ENCODE results near the gene DTD1.

Gene DTD1

DNA sequence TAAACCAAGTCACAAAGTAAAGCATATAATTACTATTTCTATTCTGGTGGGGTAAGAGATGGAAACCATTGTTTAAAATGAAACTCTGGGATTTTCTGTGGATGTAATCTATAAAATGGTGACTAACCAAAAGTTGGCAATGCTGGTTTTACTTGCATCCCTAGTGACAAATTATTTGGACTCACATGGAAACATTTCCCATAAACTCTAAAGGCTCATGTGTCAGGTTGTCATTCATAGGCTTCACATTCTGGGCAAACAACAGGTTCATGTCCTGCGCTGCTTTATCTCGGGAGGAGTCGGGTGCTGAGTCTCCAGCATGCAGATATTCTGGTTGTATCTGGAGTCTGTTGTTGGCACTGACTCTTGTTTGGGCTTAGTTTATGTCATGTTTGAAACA, 127.7 kb downstream of the DTD1 start:
- Histone ChIP-seq H3K36me3 (replicated peaks in 1 of 2; ENCODE audit: control insufficient read depth in 2 of 2, insufficient read depth in 2 of 2, low read length in 2 of 2) (no peaks in the 10 kb centered on the region), H3K4ac (ENCODE audit: low read length) (no peak overlapping the region), H3K18ac (ENCODE audit: low read length) (no peak overlapping the region), H4K91ac (ENCODE audit: low read depth, low read length, poor library complexity) (no peak overlapping the region), H3K79me1 (ENCODE audit: low read depth, low read length) (no peaks in the 10 kb centered on the region), H3K27ac (replicated peaks; ENCODE audit: low read length) (no peak overlapping the region), H3K27me3 (ENCODE audit: control insufficient read depth in 3 of 3, insufficient read depth in 3 of 3, low read depth in 1 of 3, low read length in 3 of 3) (no peaks in the 10 kb centered on the region), H3K9ac (ENCODE audit: low read depth, low read length, poor library complexity) (no peak overlapping the region), H3K14ac (ENCODE audit: low read length) (no peak overlapping the region), H2BK5ac (ENCODE audit: low read length) (no peak overlapping the region), H2AK5ac (ENCODE audit: low read depth, low read length) (no peak overlapping the region), H2BK120ac (ENCODE audit: low read depth, low read length) (no peak overlapping the region), H3K4me3 (ENCODE audit: low read length in 2 of 2) (no peak overlapping the region), H2BK15ac (ENCODE audit: low read length) (no peak overlapping the region), H4K8ac (ENCODE audit: low read depth, low read length) (no peak overlapping the region), H3K23ac (ENCODE audit: low read depth, low read length, poor library complexity) (no peak overlapping the region), H2AFZ (ENCODE audit: low read length) (no peak overlapping the region), H3K4me1 (ENCODE audit: control insufficient read depth in 2 of 2, insufficient read depth in 1 of 2, low read depth in 1 of 2, low read length in 2 of 2) (peaks cover 0 to 8% of the 10 kb centered on the region in 2 donors), H2BK12ac (ENCODE audit: low read length) (no peak overlapping the region), H3K9me3 (replicated peaks in 1 of 2; ENCODE audit: control insufficient read depth in 2 of 2, insufficient read depth in 1 of 2, low read depth in 1 of 2, low read length in 2 of 2) (peaks cover 0 to under 1% of the 10 kb centered on the region in 2 donors), H3K4me2 (ENCODE audit: insufficient read depth, low read length, poor library complexity, severe bottlenecking) (no peak overlapping the region)
- no CpG with 5 or more reads among the region's 3 CpGs for WGBS, 2 donors (ENCODE audit: extremely low coverage in 2 of 2, insufficient read length in 2 of 2, insufficient replicate concordance in 1 of 2)
- DNase-seq (ENCODE audit: low spot score), result no peak

DNA sequence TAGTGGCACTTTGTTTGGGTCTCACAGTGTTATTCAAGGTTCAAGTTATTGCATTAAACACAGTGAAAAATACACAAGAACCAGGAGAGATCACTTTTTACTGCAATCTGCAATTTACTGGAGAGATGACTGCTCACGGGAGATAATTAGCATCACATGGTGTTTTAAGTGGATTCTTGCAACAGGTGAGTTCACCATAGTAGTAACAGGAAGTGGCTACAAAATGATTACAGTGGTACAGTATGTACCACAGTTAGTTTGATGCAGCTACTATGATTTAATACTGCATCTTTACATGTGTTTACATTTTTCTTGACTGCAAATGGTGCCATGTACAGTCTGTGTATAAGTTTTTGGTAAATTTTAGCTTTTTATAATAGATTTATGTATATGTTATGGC, 129.2 kb downstream of the DTD1 start:
- Histone ChIP-seq H2BK5ac (ENCODE audit: low read length) (no peak overlapping the region), H2BK12ac (ENCODE audit: low read length) (no peak overlapping the region), H3K9me3 (replicated peaks in 1 of 2; ENCODE audit: control insufficient read depth in 2 of 2, insufficient read depth in 1 of 2, low read depth in 1 of 2, low read length in 2 of 2) (peaks cover 0 to 5% of the 10 kb centered on the region in 2 donors), H3K79me1 (ENCODE audit: low read depth, low read length) (peaks cover 2% of the 10 kb centered on the region), H3K18ac (ENCODE audit: low read length) (no peak overlapping the region), H3K4me2 (ENCODE audit: insufficient read depth, low read length, poor library complexity, severe bottlenecking) (no peak overlapping the region), H2AFZ (ENCODE audit: low read length) (no peak overlapping the region), H3K4me1 (ENCODE audit: control insufficient read depth in 2 of 2, insufficient read depth in 1 of 2, low read depth in 1 of 2, low read length in 2 of 2) (peaks cover 0 to 8% of the 10 kb centered on the region in 2 donors), H4K8ac (ENCODE audit: low read depth, low read length) (no peak overlapping the region), H2AK5ac (ENCODE audit: low read depth, low read length) (no peak overlapping the region), H4K91ac (ENCODE audit: low read depth, low read length, poor library complexity) (no peak overlapping the region), H3K36me3 (replicated peaks in 1 of 2; ENCODE audit: control insufficient read depth in 2 of 2, insufficient read depth in 2 of 2, low read length in 2 of 2) (no peaks in the 10 kb centered on the region), H3K4ac (ENCODE audit: low read length) (no peak overlapping the region), H3K27ac (replicated peaks; ENCODE audit: low read length) (no peak overlapping the region), H3K23ac (ENCODE audit: low read depth, low read length, poor library complexity) (no peak overlapping the region), H3K27me3 (ENCODE audit: control insufficient read depth in 3 of 3, insufficient read depth in 3 of 3, low read depth in 1 of 3, low read length in 3 of 3) (no peaks in the 10 kb centered on the region), H3K4me3 (ENCODE audit: low read length in 2 of 2) (no peak overlapping the region), H3K14ac (ENCODE audit: low read length) (no peak overlapping the region), H2BK120ac (ENCODE audit: low read depth, low read length) (no peak overlapping the region), H3K9ac (ENCODE audit: low read depth, low read length, poor library complexity) (no peak overlapping the region), H2BK15ac (ENCODE audit: low read length) (no peak overlapping the region)
- DNase-seq (ENCODE audit: low spot score), result no peak
- no CpG with 5 or more reads among the region's 1 CpG for WGBS, 2 donors (ENCODE audit: extremely low coverage in 2 of 2, insufficient read length in 2 of 2, insufficient replicate concordance in 1 of 2)

DNA sequence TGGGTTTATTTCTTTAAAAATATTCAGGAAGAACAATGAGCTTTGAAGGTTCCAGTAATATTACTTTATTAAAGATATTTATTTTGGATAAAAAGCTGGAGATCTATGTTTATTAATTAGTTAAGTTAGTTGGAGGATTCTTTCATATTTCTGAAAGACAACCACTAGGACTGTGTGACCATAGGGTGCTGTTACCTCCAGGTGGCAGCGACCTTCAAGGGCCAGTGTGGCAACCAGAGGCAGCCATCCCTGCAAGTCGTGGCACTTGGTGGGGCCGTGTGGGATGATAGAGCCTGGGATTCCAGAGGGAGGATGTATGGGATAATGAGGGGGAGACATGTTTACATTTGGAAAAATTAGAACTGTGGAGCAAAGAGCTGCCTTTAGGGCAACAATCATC, 130.3 kb downstream of the DTD1 start:
- H3K9ac ChIP-seq (ENCODE audit: low read depth, low read length, poor library complexity), result no peak overlapping the region
- no peak overlapping the region for H3K4ac ChIP-seq (ENCODE audit: low read length)
- no peak overlapping the region for H3K18ac ChIP-seq (ENCODE audit: low read length)
- H2AFZ ChIP-seq (ENCODE audit: low read length), result no peak overlapping the region
- no peak overlapping the region for H2BK5ac ChIP-seq (ENCODE audit: low read length)
- no peak overlapping the region for H3K4me3 ChIP-seq (ENCODE audit: low read length in 2 of 2)
- H3K79me1 ChIP-seq (ENCODE audit: low read depth, low read length), result peaks cover 3% of the 10 kb centered on the region
- no peaks in the 10 kb centered on the region for H3K27me3 ChIP-seq (ENCODE audit: control insufficient read depth in 3 of 3, insufficient read depth in 3 of 3, low read depth in 1 of 3, low read length in 3 of 3)
- DNase-seq (ENCODE audit: low spot score), result no peak
- H3K27ac ChIP-seq (replicated peaks; ENCODE audit: low read length), result no peak overlapping the region
- no peak overlapping the region for H3K23ac ChIP-seq (ENCODE audit: low read depth, low read length, poor library complexity)
- no peaks in the 10 kb centered on the region for H3K36me3 ChIP-seq (replicated peaks in 1 of 2; ENCODE audit: control insufficient read depth in 2 of 2, insufficient read depth in 2 of 2, low read length in 2 of 2)
- H3K4me1 ChIP-seq (ENCODE audit: control insufficient read depth in 2 of 2, insufficient read depth in 1 of 2, low read depth in 1 of 2, low read length in 2 of 2), result peaks cover 0 to 3% of the 10 kb centered on the region in 2 donors
- no peak overlapping the region for H2AK5ac ChIP-seq (ENCODE audit: low read depth, low read length)
- H3K4me2 ChIP-seq (ENCODE audit: insufficient read depth, low read length, poor library complexity, severe bottlenecking), result no peak overlapping the region
- no CpG with 5 or more reads among the region's 3 CpGs for WGBS, 2 donors (ENCODE audit: extremely low coverage in 2 of 2, insufficient read length in 2 of 2, insufficient replicate concordance in 1 of 2)
- no peak overlapping the region for H2BK12ac ChIP-seq (ENCODE audit: low read length)
- H2BK15ac ChIP-seq (ENCODE audit: low read length), result no peak overlapping the region
- peaks cover 0 to 5% of the 10 kb centered on the region in 2 donors for H3K9me3 ChIP-seq (replicated peaks in 1 of 2; ENCODE audit: control insufficient read depth in 2 of 2, insufficient read depth in 1 of 2, low read depth in 1 of 2, low read length in 2 of 2)
- no peak overlapping the region for H4K8ac ChIP-seq (ENCODE audit: low read depth, low read length)
- no peak overlapping the region for H4K91ac ChIP-seq (ENCODE audit: low read depth, low read length, poor library complexity)
- no peak overlapping the region for H2BK120ac ChIP-seq (ENCODE audit: low read depth, low read length)
- H3K14ac ChIP-seq (ENCODE audit: low read length), result no peak overlapping the region

DNA sequence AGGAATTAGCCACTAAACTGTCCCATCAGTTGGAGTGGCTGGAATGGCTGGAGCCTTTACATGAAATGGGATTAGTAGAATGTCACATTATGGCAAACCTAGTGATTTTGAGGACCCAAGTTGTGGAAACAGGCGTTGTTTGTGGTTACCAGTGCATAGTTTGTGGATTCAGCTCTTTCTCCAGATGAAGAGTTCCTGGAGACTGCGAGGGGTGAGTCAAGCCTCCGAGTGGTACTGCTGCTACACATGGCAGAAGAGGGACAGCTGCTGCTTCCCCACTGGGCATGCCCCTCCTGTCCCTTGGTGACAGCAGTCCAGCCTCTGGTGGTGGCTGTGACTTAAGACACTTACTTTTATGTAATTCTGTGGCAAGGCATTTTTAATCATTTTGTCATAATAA, 131.6 kb downstream of the DTD1 start:
- H3K4me2 ChIP-seq (ENCODE audit: insufficient read depth, low read length, poor library complexity, severe bottlenecking), result no peak overlapping the region
- no peaks in the 10 kb centered on the region for H3K27me3 ChIP-seq (ENCODE audit: control insufficient read depth in 3 of 3, insufficient read depth in 3 of 3, low read depth in 1 of 3, low read length in 3 of 3)
- H2BK12ac ChIP-seq (ENCODE audit: low read length), result no peak overlapping the region
- H3K27ac ChIP-seq (replicated peaks; ENCODE audit: low read length), result no peak overlapping the region
- H3K9ac ChIP-seq (ENCODE audit: low read depth, low read length, poor library complexity), result no peak overlapping the region
- H3K36me3 ChIP-seq (replicated peaks in 1 of 2; ENCODE audit: control insufficient read depth in 2 of 2, insufficient read depth in 2 of 2, low read length in 2 of 2), result no peaks in the 10 kb centered on the region
- H2AK5ac ChIP-seq (ENCODE audit: low read depth, low read length), result no peak overlapping the region
- H2AFZ ChIP-seq (ENCODE audit: low read length), result no peak overlapping the region
- H4K8ac ChIP-seq (ENCODE audit: low read depth, low read length), result no peak overlapping the region
- no peak overlapping the region for H3K4ac ChIP-seq (ENCODE audit: low read length)
- no peak overlapping the region for H2BK120ac ChIP-seq (ENCODE audit: low read depth, low read length)
- H3K79me1 ChIP-seq (ENCODE audit: low read depth, low read length), result peaks cover 3% of the 10 kb centered on the region
- H3K14ac ChIP-seq (ENCODE audit: low read length), result no peak overlapping the region
- no peak overlapping the region for H4K91ac ChIP-seq (ENCODE audit: low read depth, low read length, poor library complexity)
- H3K23ac ChIP-seq (ENCODE audit: low read depth, low read length, poor library complexity), result no peak overlapping the region
- H2BK15ac ChIP-seq (ENCODE audit: low read length), result no peak overlapping the region
- H3K4me1 ChIP-seq (ENCODE audit: control insufficient read depth in 2 of 2, insufficient read depth in 1 of 2, low read depth in 1 of 2, low read length in 2 of 2), result no peaks in the 10 kb centered on the region
- no peak overlapping the region for H2BK5ac ChIP-seq (ENCODE audit: low read length)
- DNase-seq (ENCODE audit: low spot score), result no peak
- no peak overlapping the region for H3K4me3 ChIP-seq (ENCODE audit: low read length in 2 of 2)
- H3K9me3 ChIP-seq (replicated peaks in 1 of 2; ENCODE audit: control insufficient read depth in 2 of 2, insufficient read depth in 1 of 2, low read depth in 1 of 2, low read length in 2 of 2), result peaks cover 0 to 5% of the 10 kb centered on the region in 2 donors
- H3K18ac ChIP-seq (ENCODE audit: low read length), result no peak overlapping the region
- no CpG with 5 or more reads among the region's 3 CpGs for WGBS, 2 donors (ENCODE audit: extremely low coverage in 2 of 2, insufficient read length in 2 of 2, insufficient replicate concordance in 1 of 2)

Measured in neuronal stem cell (in vitro differentiated cells).